HEK293 (cell line): Measurements from ENCODE around the gene NEAT1.

Source experiments
- CTCF ChIP-seq: fragments of 450-650 bp; formaldehyde crosslinking; IDR thresholded peaks from 2 replicates; pipeline ENCODE4 v1.5.1; 2016; ENCODE audit warnings: missing biosample characterization, missing genetic modification characterization
- YY1 ChIP-seq: fragments of 450-650 bp; formaldehyde crosslinking; IDR thresholded peaks from 2 replicates; pipeline ENCODE4 v1.5.1; 2018; ENCODE audit warnings: missing biosample characterization, missing genetic modification characterization
- ZBTB49 ChIP-seq: fragments of 450-650 bp; formaldehyde crosslinking; IDR thresholded peaks from 2 replicates; pipeline ENCODE4 v1.5.1; 2016; ENCODE audit warnings: missing biosample characterization, missing genetic modification characterization, low read depth
- ZFHX2 ChIP-seq: fragments of 450-650 bp; formaldehyde crosslinking; conservative IDR thresholded peaks from 2 replicates; pipeline ENCODE4 v1.5.1; 2016; ENCODE audit warnings: missing biosample characterization, missing genetic modification characterization
- ZNF10 ChIP-seq: fragments of 450-650 bp; formaldehyde crosslinking; IDR thresholded peaks from 2 replicates; pipeline ENCODE4 v1.5.1; 2017; ENCODE audit warnings: missing biosample characterization, missing genetic modification characterization
- ZNF121 ChIP-seq: fragments of 450-650 bp; formaldehyde crosslinking; IDR thresholded peaks from 2 replicates; pipeline ENCODE4 v1.5.1; 2016; ENCODE audit warnings: missing biosample characterization, missing genetic modification characterization
- ZNF274 ChIP-seq, 2 experiments: fragments of 200-500 bp in 1 of 2; fragments of 450-650 bp in 1 of 2; sonication (Bioruptor generic) in 1 of 2; formaldehyde crosslinking in 1 of 2; IDR thresholded peaks; 2 replicates each; pipeline versions ENCODE4 v1.5.1 to v1.6.1; 2014 to 2016; ENCODE audit warnings: borderline replicate concordance in 1 of 2, inconsistent platforms in 1 of 2, low read length in 1 of 2, missing biosample characterization in 1 of 2, missing genetic modification characterization in 1 of 2
- ZNF292 ChIP-seq: fragments of 450-650 bp; formaldehyde crosslinking; IDR thresholded peaks from 2 replicates; pipeline ENCODE4 v1.5.1; 2016; ENCODE audit warnings: low read depth, missing biosample characterization, missing genetic modification characterization, borderline replicate concordance
- ZNF391 ChIP-seq: fragments of 450-650 bp; formaldehyde crosslinking; IDR thresholded peaks from 2 replicates; pipeline ENCODE4 v1.5.1; 2016; ENCODE audit warnings: low read depth, missing biosample characterization, missing genetic modification characterization, borderline replicate concordance
- ZNF510 ChIP-seq: fragments of 450-650 bp; formaldehyde crosslinking; IDR thresholded peaks from 2 replicates; pipeline ENCODE4 v1.5.1; 2018; ENCODE audit warnings: mild to moderate bottlenecking, missing genetic modification characterization, missing biosample characterization; ENCODE audit not compliant: insufficient replicate concordance
- ZNF514 ChIP-seq: fragments of 450-650 bp; formaldehyde crosslinking; IDR thresholded peaks from 2 replicates; pipeline ENCODE4 v1.5.1; 2016; ENCODE audit warnings: missing biosample characterization, missing genetic modification characterization
- ZNF837 ChIP-seq: fragments of 450-650 bp; formaldehyde crosslinking; IDR thresholded peaks from 2 replicates; pipeline ENCODE4 v1.5.1; 2016; ENCODE audit warnings: missing biosample characterization, missing genetic modification characterization
- TF ChIP-seq, protein P1 (sequence below): fragments of 450-650 bp; formaldehyde crosslinking; IDR thresholded peaks from 2 replicates; pipeline ENCODE4 v1.5.1; 2016; ENCODE audit warnings: missing biosample characterization, missing genetic modification characterization
- TF ChIP-seq, protein P2 (sequence below): fragments of 450-650 bp; formaldehyde crosslinking; IDR thresholded peaks from 2 replicates; pipeline ENCODE4 v1.5.1; 2016; ENCODE audit warnings: missing biosample characterization, missing genetic modification characterization, low read depth

- TF ChIP-seq ZNF391 (tag by site-specific recombination) (peak; percentile 38), ZNF274 (IDR thresholded peaks at IDR 0.05; ENCODE audit: low read length) (no peak), ZNF274 (tag by site-specific recombination; IDR thresholded peaks at IDR 0.05; ENCODE audit: borderline replicate concordance) (no peak), CTCF (tag by site-specific recombination) (peak; percentile 98), ZNF292 (no peak), YY1 (peak; percentile 88), ZNF514 (tag by site-specific recombination) (no peak), ZNF837 (tag by site-specific recombination) (no peak), ZBTB49 (no peak), ZFHX2 (peak; percentile 84), ZNF10 (tag by site-specific recombination) (no peak), ZNF510 (tag by site-specific recombination) (no peak), ZNF121 (tag by site-specific recombination) (peak; percentile 84)
- TF ChIP-seq, protein P1, sequence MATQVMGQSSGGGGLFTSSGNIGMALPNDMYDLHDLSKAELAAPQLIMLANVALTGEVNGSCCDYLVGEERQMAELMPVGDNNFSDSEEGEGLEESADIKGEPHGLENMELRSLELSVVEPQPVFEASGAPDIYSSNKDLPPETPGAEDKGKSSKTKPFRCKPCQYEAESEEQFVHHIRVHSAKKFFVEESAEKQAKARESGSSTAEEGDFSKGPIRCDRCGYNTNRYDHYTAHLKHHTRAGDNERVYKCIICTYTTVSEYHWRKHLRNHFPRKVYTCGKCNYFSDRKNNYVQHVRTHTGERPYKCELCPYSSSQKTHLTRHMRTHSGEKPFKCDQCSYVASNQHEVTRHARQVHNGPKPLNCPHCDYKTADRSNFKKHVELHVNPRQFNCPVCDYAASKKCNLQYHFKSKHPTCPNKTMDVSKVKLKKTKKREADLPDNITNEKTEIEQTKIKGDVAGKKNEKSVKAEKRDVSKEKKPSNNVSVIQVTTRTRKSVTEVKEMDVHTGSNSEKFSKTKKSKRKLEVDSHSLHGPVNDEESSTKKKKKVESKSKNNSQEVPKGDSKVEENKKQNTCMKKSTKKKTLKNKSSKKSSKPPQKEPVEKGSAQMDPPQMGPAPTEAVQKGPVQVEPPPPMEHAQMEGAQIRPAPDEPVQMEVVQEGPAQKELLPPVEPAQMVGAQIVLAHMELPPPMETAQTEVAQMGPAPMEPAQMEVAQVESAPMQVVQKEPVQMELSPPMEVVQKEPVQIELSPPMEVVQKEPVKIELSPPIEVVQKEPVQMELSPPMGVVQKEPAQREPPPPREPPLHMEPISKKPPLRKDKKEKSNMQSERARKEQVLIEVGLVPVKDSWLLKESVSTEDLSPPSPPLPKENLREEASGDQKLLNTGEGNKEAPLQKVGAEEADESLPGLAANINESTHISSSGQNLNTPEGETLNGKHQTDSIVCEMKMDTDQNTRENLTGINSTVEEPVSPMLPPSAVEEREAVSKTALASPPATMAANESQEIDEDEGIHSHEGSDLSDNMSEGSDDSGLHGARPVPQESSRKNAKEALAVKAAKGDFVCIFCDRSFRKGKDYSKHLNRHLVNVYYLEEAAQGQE (tag by site-specific recombination), result no peak
- TF ChIP-seq, protein P2, sequence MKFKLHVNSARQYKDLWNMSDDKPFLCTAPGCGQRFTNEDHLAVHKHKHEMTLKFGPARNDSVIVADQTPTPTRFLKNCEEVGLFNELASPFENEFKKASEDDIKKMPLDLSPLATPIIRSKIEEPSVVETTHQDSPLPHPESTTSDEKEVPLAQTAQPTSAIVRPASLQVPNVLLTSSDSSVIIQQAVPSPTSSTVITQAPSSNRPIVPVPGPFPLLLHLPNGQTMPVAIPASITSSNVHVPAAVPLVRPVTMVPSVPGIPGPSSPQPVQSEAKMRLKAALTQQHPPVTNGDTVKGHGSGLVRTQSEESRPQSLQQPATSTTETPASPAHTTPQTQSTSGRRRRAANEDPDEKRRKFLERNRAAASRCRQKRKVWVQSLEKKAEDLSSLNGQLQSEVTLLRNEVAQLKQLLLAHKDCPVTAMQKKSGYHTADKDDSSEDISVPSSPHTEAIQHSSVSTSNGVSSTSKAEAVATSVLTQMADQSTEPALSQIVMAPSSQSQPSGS (tag by site-specific recombination), result 0 out of 2 replicates have a peak, but pooled peaks have one; percentile 19
Observed at GRCh38 chr11:65382033-65382803, 40.4 kb upstream of the NEAT1 start, which contains the start of gene SLC25A45.
